ENCODE results near the gene AGAP1.

The AGAP1 gene

DNA sequence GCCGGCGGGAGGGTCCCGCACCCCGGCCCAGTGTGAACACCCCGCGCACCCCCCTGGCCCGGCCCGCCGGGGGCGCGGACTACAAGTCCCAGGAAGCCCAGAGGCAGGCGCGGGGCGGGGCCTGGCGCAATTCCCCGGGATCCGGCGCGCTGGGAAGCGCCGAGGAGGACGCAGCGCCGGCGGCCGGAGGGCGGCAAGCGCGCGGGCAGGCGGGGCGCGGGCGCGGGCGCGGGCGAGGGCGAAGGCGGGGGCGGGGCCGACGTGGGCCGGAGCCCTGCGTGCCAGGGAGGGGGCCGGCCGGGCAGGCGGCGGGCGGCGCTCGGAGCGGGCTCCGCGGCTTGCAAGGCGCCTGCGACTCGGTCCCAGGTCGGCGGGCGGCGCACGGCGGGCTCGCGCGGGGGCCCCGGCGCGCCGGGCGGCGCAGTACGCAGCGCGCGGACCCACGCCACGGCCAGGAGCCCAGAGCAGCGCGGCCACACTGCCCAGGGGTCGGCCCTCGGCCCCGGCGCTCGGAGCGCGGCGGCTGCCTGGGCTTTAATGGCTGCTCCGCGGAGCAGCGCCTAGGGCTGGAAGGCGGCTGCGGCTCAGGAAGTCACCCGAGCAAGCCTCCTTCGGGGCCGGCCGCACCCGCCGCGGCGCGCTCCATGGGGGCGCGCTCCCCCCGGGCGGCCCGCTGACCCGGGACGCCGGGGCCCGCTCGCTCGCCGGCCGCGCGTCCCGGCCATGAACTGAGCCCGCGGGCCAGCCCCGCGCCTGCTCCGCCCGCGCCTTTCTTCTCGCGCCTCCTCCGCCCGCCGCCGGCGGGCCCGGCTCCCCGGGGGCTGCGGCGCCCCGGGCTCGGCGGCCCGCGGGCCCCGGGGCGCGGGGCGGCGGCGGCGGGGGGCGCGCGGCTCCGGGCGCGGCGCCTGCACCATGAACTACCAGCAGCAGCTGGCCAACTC, at the start of gene AGAP1:
Gene AGAP1, plus strand, starts transcription at position 269 of the 941 bp plus-strand sequence.
- DNase-seq (ENCODE audit: low read depth in 2 of 2), result no peak

DNA sequence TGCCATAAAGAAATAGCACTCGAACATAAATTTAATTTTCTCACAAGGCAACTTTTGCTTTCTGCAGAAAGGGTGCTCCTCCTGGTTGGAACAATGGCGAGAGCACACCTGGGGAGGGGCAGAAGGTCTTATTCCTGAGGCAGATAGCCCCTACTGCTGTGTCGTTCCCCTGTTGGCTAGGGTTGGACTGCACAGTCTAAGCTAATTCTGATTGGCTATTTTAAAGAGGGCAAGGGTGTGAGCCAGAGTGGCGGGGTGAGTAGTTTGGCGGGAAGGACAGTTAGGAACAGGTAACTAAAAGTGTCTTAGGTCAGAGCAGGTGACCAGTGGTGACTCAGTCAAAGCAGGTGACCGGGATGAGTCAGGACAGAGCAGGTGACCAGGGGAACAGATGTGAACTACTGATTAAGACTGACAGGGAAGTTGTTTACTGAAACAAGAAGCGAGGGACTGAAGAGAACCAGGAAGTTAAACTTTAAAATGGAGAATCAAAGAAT, 49.7 kb upstream of the AGAP1 start:
- DNase-seq (ENCODE audit: low read depth in 2 of 2), result no peak

DNA sequence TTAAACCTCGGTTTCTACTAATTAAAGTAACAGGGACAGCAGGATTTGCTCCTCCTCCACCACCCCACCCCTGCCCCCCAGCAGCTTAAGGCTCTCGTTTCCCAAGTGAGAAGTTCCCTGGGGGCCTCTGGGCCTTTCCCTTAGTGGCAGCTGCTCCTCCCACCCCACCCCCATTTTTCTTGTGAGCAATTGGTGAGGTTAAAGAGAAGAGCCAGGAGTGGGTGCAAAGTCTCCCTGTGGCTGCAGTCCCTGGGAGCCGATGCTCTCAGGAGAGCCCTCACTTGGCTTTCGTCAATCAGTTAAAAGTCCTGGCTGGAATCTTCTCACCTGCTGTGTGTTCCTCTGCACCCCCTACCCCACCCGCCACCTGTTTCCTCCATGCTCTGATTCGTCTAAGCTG, 48.7 kb upstream of the AGAP1 start:
- DNase-seq (ENCODE audit: low read depth in 2 of 2), result no peak

DNA sequence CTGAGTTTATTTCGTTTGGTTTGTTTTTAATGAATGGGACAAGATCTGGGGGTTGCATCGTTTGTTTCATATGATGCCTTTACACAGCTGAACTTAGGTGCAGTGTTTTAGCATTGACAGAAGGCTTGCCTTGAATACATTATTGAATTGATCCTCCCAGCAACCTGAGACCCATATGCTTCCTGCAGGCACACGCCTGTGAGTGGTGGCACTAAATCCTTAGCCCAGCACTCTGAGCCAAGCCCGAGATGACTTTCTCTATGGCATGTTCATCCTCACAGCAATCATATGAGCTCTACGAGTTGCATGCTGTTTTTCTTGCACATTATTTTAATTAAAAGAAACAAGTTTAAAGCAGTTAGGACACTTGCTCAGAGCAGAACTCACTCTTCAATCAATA, 47.8 kb upstream of the AGAP1 start:
- DNase-seq (ENCODE audit: low read depth in 2 of 2), result no peak

DNA sequence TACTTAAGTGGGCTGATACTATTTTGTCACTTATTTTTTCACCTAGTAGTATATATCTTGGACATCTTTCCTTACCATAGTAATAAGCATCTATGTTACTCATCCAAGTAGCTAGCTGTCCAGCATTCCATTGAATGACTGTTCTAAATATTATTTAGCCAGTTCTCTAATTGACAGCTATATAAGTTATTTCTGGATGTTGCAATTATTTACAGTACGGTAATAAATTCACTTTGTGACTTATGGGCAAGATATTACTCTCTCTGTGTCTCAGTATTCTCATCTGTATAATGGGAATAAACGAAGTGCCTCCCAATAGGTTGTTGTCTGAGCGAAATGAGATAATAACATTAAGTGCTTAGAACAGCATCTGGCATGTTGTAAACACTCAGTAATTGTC, 46.6 kb upstream of the AGAP1 start:
- no peak for DNase-seq (ENCODE audit: low read depth in 2 of 2)

DNA sequence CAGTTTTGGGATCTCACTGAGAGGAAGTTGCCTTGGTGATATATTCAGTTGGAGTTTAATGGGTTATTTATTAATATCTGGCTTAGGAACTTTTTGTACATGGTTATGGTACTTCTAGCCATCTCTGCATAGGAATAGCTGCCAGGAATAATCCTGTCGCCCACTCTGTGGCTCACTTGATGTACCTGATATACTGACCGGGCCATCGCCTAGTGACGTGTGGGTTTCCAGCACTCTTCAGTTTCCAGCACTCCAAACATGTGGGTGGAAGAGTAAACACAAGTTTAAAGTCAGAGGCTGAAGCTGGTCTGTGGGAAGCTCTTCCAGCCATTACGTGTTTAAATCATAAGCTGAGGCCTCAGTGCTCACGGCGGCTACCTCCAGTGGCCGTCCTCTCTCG, 44.3 kb upstream of the AGAP1 start:
- no peak for DNase-seq (ENCODE audit: low read depth in 2 of 2)

DNA sequence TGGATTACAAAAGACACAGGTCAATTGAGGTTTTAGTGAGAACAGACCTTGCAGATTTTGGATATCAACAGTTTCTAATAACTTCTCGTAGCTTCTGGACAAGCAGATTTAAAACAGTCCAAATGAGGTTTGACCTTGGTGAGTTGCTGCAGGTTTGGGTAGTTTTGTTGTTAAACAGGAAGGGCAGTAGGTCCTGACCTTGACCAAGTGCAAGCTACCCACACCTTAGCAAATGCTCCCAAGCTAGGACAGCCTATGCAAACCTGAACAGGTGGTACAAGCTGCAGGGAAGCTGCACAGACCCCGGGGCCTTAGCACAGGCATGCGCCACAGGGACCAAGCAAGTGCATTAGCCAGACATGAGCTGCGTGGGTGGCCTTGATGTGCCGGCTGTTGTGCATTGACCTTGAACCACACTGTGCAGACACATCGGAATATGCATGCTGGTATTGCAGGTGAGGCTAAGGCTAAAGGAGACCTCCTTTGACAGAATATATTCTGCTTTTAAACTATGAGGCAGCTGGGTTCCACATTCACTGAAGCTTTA, 40.2 kb upstream of the AGAP1 start:
- no peak for DNase-seq (ENCODE audit: low read depth in 2 of 2)

DNA sequence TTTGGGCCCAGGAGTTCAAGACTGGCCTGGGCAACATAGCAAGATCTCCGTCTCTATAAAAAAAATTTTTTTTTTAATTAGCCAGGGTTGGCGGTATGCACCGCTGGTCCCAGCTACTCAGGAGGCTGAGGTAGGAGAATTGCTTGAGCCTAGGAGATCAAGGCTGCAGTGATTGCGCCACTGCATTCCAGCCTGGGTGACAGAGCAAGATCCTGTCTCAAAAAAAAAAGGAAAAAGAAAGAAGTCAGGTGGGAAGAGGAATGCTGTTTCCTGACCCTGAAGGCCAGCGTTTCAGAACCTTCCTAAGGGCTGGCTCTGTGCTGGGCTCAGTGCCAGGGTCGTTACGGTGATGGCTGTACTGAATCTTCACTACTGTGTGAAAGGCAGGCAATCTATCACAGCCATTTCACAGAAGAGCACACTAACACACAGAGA, 35.0 kb upstream of the AGAP1 start:
- no peak for DNase-seq (ENCODE audit: low read depth in 2 of 2)

DNA sequence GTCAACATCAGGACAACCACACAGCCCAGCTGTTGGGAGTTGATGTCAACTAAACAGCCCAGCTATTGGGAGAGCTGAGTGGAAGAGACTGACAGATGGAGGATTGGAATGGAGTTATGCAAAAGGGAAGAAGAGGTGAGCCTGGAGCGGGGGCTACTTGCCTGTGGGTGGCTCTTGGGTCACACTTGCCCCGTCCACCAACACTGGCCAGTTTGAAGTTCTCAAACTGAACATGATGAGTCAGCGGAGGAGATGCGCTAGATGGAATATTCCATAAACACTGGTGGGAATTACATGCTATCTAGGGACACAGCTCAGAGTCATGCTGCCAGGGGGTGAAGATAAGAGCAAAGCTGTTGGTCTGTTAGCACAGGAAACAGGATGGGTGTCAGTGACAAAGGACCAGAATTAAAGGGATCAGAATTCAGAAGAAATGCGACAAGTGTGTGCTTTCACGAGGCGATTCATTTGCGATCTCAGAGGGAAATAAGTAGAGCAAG, 33.2 kb upstream of the AGAP1 start:
- DNase-seq (ENCODE audit: low read depth in 2 of 2), result no peak

DNA sequence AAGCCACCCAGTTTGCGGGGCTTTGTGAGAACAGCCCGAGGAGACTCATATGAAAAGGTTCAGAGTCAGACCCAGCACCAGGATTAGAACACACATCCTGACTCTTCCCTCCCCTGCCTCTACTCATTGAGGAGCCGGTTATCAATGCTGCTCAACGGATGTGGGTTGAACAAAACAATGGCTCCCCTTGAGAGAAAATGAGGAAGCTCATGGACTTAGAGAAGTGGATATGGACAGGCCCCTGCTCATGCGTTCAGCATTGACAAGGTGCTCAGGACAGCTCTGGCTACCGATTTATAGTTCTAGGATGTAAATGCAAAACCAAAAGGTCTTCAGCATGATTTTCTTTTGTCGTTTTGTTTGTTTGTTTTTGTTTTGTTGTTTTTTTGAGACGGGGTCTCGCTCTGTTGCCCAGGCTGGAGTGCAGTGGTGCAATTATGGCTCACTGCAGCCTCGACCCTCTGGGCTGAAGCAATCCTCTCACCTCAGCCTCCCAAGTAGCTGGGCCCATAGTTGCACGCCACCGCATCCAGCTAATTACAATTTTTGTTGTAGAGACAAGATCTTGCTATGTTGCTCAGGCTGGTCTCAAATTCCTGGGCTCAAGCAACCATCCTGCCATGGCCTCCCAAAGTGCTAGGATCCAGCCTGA, 32.0 kb upstream of the AGAP1 start:
- DNase-seq (ENCODE audit: low read depth in 2 of 2), result no peak

DNA sequence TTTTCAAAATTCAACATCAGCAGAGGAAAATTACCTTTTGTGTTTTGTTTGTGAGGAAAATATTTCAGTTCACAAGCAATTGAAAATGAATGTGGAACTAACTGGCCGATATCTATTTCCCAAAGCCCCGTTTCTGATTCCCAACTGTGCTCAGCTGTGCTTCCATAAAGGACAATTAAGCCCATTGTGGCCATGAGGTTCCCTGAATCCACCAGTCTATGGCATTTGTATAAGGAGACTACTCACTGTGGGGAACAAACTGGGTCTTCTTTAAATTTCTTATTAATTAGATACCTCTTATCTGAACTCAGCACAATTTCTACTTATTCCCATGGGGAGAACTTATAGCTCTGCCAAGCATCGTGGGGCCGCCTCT, 31.4 kb upstream of the AGAP1 start:
- DNase-seq (ENCODE audit: low read depth in 2 of 2), result no peak

DNA sequence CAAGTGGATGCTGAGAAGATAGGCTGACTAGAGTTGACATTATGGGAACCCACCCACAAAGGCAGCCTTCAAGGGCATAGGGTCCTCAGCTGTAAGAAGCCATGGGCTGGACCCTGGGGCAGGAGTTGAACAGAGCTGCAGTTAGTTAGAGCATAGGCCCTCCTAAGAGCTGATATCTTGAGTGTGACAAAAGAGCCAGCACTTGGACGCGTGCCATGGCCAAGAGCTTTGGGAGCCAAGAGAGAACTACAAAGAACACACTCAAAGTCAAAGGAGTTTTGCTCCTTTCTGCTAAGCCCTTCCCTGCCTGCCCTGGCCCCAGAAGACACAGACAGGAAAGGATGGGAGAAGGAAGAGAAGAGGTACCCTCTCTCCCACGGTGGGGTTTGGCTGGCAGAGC, 29.9 kb upstream of the AGAP1 start:
- no peak for DNase-seq (ENCODE audit: low read depth in 2 of 2)

DNA sequence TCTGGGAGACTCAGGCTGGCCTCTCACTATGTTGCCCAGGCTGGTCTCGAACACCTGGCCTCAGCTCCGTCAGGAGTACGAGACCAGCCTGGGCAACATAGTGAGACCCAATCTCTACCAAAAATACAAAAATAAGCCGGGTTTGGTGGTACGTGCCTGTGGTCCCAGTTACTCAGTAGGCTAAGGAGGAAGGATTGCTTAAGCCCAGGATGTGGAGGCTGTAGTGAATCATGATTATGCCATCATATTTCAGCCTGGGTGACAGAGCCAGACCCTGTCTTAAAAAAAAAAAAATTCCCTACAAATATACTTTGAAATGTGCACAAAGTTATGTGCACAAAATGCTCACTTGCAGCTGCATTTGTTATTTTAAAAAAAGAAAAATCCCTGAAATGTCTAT, 26.3 kb upstream of the AGAP1 start:
- no peak for DNase-seq (ENCODE audit: low read depth in 2 of 2)

DNA sequence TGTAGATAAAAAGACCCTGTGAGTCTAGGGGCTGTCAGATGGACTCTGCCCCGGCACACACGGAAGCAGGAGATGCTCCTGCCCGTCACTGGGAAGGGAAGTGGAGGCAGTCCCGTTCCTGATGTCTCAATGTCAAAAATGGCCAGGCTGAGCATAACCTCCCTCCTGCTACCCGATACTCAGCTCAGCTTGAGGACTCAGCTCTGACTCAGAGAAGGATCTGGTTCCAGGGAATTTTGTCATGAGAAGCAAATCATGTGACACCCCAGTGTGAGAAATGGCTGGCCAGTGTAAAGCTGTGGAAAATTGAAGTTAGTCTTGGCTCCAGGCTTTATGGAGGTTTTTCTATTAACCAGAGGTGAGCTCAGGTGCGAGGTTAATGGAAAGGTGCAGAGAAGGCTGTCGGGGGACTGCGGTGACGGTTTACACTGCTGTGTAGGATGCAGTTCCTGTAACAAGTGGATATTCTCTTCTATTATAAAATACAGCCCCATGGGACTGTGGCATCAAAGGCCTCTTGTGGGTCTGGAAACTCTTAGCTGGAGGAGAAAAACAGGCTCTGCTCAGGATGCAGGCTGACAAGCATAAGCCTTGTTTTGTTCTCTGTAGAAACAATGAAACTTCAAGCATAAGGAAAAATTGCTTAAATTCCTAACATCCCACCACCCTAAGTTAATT, 24.7 kb upstream of the AGAP1 start:
- DNase-seq (ENCODE audit: low read depth in 2 of 2), result no peak

DNA sequence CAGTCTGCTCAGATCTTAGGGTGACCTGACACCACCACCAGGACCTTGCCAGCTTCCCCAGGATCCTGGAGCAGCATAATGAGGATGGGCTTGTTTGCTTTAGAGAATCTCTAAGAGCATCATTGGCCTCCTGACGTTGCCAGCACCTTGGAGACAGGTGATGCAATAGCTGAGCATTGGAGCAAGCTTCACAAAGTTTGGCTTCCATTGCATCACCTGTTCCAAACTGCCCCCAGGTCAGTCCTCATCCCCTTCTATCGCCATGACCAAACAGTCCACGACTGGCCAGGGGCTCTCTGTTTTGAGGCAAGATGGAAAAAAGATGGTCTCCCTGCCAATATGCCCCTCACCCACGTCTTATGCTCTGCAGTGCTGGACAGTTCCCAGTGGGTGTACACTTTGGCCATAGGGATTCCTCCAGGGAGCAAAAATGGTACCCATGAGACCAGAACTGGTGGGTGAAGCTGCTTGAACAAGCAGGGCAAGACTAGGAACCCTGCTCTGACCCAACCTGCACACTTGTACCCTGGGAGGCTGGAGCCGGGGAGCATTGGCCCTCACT, 22.6 kb upstream of the AGAP1 start:
- DNase-seq (ENCODE audit: low read depth in 2 of 2), result no peak

DNA sequence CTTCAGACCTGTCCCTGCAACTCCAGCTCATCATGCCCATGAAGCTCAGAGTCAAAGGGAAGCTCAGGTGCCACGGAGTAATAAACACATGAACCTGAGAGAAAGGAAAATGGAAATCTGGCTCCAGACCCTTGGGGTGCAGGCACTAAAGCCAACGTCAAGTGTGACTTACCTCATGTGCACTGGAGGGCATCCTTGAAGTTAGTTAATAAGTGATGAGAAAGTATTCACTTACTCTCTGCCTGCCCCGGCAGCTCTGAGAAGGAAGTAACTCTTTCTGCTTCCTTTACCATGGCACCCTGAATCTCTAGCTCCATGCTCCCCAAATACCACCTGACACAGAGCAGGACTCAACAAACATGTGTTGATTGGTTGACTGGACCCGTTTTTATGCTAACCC, 21.4 kb upstream of the AGAP1 start:
- no peak for DNase-seq (ENCODE audit: low read depth in 2 of 2)

DNA sequence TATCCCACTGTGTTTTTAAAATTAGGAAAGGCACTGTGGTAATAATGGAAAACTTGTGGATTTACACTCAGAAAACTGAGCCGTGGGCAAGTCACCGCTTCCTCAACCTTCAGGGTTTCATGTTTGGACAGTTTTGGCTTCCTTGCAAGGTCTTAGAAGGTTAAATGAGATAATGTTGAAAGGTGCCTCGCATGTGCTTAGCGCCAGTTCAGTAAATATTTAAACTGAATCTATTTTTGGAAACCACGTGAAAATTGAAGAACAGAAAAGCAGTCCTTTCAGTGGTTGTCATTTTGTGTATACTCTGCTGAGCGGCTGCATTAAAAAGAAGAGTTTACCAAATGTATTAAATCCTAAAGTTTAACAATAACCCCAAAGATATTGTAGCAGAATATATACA, 15.2 kb upstream of the AGAP1 start:
- DNase-seq (ENCODE audit: low read depth in 2 of 2), result no peak

DNA sequence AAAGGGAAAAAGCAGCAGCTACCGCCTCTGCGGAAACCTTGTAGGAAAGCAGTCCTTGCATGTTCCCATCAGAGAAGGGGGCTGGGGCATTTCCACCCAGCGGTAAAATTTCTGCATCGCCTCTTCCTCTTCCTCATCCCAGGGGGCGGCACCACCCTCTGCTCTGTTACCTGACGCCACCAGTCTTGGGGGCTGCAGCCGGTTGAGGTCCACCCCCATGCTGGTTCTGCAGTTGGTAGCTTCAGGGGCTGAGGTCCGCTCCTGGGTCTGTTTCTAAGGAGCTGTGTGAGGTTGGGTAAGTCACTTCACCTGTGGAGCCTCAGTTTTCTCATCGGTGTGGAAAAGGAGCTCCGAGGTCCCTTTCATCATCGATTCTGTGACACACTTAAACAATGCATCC, 14.2 kb upstream of the AGAP1 start:
- DNase-seq (ENCODE audit: low read depth in 2 of 2), result no peak

DNA sequence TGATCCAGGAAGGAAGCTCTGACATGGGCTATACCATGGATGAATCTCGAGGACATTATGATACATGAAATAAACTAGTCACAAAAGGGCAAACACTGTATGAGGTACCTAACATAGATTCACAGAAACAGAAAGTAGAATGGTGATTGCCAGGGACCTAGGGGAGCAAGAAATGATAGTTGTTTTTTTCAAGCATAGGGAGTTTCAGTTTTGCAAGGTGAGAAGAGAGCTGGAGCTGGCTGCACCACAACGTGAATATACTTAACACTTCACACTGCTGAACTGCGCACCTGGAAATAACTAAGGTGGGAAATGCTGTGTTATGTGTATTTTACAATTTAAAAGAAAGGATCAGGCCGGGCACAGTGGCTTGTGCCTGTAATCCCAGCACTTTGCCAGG, 13.2 kb upstream of the AGAP1 start:
- no peak for DNase-seq (ENCODE audit: low read depth in 2 of 2)

DNA sequence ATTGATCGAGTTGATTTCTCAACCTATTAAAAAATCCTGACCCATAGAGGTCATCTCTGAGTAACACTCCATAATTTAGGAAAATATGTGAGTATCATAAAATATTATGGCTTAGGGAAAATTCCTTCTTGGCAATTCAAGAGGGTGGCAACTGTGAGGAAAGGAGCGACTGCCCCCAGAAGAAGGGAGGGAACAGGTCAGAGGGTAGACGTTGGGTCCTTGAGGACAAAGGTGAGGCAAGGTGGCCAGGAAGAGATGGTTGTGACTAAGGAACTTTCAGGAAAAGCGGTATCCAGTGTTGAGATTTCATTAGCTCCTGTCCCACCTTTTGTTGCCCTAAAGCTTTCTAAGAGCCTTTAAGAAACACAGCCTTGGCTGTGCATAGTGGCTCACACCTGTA, 10.5 kb upstream of the AGAP1 start:
- DNase-seq (ENCODE audit: low read depth in 2 of 2), result no peak

DNA sequence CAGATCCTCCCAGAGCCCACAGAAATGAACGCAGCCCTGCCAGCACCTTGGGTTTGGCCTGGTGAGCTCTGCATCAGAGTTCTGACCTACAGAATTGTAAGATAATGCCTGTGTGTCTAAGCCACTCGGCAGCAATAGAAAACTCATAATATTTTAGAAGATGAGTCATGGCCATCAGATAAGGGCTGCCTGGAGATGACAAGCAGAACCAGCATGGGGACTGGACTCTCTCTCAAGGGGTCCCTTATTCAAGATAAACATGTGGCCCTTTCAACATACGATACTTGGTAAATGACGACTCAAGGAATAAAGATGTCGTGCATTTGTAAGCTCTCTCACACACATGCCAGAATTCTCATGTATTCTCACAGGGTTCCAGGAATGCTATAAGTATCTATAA, 8.5 kb upstream of the AGAP1 start:
- DNase-seq (ENCODE audit: low read depth in 2 of 2), result no peak

DNA sequence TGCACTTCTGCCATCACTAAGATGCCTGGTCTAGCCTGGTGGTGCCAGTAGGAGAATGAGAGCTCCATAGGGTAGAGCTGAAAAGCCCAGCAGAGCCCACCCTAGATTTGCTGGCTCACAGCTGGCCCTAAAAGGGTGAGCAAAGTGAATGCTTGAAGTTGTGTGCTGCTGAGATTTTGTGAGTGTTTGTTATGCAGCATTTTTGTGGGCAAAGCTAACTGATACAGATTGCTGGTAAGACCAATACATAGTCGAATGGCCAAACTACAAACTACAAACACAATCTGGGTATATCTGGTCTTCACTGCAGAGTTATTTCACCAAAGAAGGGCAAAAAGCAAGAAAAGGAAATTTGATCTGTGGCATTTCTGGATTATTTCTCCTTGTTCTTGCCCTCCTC, 7.1 kb upstream of the AGAP1 start:
- DNase-seq (ENCODE audit: low read depth in 2 of 2), result no peak
